Right lobe of liver (tissue), 4 donors: ENCODE results near the gene ENTR1.

Source experiments
- POLR2A ChIP-seq: fragments of 450-650 bp; IDR thresholded peaks from one replicate; pipeline ENCODE4 v1.6.1; 2017; ENCODE audit warnings: antibody characterized with exemption, mild to moderate bottlenecking
- TF ChIP-seq, protein P1 (sequence below), 4 donors: fragments of 200-600 bp in 3 of 4; fragments of 450-650 bp in 1 of 4; IDR thresholded peaks; one replicate each; pipeline versions ENCODE4 v1.5.1 to v1.8.0; 2016 to 2022; ENCODE audit warnings: antibody characterized with exemption in 4 of 4, mild to moderate bottlenecking in 2 of 4
- donor health status: DM: no; HTN: no; CAD: no.
- donor health status: DM: no; HTN: no; CAD: no.
- donor health status: DM: no; HTN: yes; CAD: no.

DNA sequence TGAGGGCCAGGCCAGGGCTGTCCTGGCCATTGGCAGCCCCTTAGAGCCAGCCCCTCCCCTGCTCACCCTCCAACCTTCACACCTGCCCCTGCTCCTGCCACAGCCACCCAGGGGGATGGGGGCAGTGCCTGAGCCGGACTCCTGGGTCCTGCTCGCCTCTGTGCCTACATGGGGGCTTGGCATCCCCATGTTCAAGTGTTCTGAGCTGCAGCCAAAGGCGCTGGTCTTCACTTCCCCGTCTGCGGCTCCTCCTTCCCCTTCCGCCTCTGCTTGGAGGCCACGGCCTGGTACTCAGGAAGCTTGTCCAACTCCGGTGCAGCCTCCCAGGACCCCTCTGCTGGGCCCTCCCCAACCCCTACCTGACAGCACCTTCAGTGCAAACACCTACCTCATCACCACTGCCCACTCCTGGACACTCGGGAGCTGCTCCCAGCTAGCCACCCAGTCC lies 44.6 kb downstream of the ENTR1 start:
- TF ChIP-seq, protein P1, sequence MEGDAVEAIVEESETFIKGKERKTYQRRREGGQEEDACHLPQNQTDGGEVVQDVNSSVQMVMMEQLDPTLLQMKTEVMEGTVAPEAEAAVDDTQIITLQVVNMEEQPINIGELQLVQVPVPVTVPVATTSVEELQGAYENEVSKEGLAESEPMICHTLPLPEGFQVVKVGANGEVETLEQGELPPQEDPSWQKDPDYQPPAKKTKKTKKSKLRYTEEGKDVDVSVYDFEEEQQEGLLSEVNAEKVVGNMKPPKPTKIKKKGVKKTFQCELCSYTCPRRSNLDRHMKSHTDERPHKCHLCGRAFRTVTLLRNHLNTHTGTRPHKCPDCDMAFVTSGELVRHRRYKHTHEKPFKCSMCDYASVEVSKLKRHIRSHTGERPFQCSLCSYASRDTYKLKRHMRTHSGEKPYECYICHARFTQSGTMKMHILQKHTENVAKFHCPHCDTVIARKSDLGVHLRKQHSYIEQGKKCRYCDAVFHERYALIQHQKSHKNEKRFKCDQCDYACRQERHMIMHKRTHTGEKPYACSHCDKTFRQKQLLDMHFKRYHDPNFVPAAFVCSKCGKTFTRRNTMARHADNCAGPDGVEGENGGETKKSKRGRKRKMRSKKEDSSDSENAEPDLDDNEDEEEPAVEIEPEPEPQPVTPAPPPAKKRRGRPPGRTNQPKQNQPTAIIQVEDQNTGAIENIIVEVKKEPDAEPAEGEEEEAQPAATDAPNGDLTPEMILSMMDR (IDR thresholded peaks at IDR 0.05) = no peak
- no peak for TF ChIP-seq POLR2A
